Choroid plexus epithelial cell (primary cell): Measurements from ENCODE around the gene FSD1.
"Not testable (repeated sequence)": the region's sequence is repeated elsewhere in the genome, so short reads cannot be mapped to it uniquely, and the experiment has no call there.

Source experiments
- DNase-seq: peaks from one replicate; pipeline ENCODE4 v3.0.0-alpha.2; 2010; ENCODE audit warnings: low read depth
- H3K4me3 ChIP-seq: 2 replicates; pipeline ENCODE4 v1.5.1; 2011; ENCODE audit warnings: low read depth, mild to moderate bottlenecking, control low read depth, low read length, moderate library complexity
- TF ChIP-seq, protein P1 (sequence below): conservative IDR thresholded peaks from 2 replicates; pipeline ENCODE4 v1.5.1; 2011; ENCODE audit warnings: low read depth, mild to moderate bottlenecking, control low read depth, inconsistent platforms, low read length, moderate library complexity

The FSD1 gene

DNA sequence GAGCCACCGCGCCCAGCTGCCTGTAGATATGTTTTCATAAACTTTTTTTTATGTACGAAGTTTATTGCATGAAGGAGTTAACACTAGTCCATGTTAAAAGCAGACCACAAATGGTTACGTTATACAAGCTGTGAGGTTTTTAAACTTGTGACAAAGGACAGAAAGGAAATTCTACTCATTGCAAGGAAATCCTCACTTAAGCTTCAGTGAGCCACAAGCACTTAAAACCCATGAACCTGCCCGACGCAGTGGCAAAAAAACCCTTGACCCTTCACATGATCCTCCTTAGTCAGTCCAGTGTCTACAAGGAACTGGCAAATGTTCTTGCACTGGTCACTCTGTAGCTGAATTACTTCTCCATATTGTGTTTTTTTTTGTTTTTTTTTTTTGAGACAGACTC lies 43.1 kb downstream of the FSD1 start:
- H3K4me3 ChIP-seq: no peak overlapping the region
- TF ChIP-seq, protein P1, sequence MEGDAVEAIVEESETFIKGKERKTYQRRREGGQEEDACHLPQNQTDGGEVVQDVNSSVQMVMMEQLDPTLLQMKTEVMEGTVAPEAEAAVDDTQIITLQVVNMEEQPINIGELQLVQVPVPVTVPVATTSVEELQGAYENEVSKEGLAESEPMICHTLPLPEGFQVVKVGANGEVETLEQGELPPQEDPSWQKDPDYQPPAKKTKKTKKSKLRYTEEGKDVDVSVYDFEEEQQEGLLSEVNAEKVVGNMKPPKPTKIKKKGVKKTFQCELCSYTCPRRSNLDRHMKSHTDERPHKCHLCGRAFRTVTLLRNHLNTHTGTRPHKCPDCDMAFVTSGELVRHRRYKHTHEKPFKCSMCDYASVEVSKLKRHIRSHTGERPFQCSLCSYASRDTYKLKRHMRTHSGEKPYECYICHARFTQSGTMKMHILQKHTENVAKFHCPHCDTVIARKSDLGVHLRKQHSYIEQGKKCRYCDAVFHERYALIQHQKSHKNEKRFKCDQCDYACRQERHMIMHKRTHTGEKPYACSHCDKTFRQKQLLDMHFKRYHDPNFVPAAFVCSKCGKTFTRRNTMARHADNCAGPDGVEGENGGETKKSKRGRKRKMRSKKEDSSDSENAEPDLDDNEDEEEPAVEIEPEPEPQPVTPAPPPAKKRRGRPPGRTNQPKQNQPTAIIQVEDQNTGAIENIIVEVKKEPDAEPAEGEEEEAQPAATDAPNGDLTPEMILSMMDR: no peak
- DNase-seq: no peak

DNA sequence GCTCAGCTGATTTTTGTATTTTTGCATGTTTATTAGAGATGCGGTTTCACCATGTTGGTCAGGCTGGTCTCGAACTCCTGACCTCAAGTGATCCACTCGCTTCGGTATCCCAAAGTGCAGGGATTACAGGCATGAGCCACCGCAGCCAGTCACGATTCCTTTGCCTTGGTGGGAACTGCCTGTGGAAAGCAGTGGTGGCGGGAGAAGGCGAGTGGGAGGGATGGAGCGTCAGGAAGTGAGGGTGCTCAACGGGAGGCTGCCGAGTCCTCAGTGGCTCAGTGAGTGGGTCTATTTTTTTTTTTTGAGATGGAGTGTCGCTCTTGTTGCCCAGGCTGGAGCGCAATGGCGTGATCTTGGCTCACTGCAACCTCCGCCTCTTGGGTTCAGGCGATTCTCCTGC lies 44.8 kb downstream of the FSD1 start:
- not testable (repeated sequence) for DNase-seq

DNA sequence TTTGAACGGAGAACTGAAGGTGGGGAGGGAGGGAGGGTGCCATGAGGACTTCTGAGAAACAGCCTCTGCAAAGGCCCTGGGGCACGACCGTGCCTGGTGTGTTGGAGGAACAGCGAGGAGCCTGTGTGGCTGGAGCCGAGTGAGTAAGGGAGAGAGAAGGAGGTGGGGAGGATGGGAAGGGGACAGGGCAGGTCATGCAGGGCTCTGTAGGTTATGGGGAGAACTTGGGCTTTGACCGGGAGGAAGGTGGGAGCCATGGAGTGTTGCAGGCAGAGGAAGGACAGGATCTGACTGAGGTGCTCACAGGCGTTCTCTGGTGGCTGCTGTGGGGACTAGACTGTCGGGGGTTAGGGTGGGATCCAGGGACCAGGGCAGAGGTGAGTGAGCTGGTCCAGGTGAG lies 45.7 kb downstream of the FSD1 start:
- no peak overlapping the region for H3K4me3 ChIP-seq
- TF ChIP-seq, protein P1: no peak
- DNase-seq: no peak

More for the DNA sequence above, 44.8 kb downstream of the FSD1 start:
- not testable (repeated sequence) for H3K4me3 ChIP-seq

DNA sequence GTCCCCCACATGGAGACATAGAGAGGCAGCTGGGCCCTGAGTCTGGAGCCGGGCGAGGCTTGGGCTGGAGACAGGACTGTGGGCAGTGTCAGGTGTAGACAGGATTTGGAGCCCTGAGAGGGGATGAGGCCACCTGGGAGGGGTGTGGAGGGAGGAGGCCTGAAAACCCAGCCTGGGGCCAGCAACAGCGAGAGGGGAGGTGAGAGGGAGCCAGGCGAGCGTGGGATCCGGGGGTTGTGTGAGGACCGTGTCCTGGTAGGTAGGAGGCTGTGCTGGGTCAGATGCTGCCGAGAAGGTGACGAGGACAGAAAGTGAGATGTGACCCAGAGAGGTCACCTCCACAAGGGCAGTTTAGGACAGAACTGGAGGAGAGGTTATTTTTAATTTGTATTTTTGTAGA lies 46.3 kb downstream of the FSD1 start:
- DNase-seq: no peak
- TF ChIP-seq, protein P1: no peak
- no peak overlapping the region for H3K4me3 ChIP-seq

DNA sequence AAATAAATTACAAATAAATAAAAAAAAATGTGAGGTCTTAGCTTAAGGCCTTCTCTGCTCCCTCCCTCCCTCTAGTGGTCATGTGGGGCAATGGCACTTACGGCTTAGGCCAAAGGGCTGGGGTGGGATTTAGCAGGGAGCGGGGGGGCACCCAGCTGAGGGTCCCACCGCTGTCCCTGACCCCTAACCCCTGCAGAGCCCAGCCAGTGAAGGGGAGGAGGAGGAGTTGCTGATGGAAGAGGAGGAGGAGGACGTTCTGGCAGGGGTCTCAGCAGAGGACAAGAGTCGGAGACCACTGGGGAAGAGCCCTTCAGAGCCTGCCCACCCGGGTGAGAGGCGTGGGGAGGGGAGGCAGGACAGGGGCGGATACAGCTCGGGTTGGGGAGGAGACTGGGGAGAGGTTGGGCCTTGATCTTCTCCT lies 48.3 kb downstream of the FSD1 start:
- TF ChIP-seq, protein P1: peak; percentile 78
- H3K4me3 ChIP-seq: no peak overlapping the region
- peak; percentile 81 for DNase-seq

DNA sequence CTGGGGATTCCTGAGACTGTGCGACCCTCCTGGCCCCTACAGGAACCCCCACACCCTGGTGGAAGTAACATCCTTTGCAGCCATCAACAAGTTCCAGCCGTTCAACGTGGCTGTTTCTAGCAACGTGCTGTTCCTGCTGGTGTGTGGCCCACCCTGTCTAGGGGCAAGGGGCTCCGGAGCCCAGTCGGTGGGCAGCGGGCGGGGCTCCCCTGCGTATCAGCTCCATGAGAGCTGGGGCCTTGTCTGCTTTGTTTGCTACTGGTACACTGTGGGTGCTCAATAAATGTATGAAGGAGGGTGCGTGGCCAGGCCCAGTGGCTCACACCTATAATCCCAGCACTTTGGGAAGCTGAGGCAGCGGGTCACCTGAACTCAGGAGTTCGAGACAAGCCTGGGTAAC lies 49.9 kb downstream of the FSD1 start:
- DNase-seq: no peak
- H3K4me3 ChIP-seq: no peak overlapping the region
- TF ChIP-seq, protein P1: no peak

DNA sequence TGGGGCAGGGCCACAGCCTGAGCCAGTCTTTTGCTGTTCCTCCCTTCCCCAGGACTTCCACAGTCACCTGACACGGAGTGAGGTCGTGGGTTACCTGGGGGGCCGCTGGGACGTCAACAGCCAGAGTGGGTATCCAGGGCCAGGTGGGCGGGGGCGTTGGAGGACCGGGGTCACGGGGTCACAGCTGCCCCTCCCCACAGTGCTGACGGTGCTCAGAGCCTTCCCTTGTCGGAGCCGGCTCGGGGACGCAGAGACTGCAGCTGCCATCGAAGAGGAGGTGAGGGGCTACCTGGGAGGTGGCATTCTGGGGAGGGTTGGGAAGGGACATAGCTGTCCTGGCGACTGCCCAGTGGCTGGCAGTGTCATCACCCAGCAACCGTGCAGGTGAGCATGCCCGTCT lies 50.5 kb downstream of the FSD1 start:
- DNase-seq: no peak
- TF ChIP-seq, protein P1: no peak
- H3K4me3 ChIP-seq: no peak overlapping the region
